K562 (cell line): ENCODE data around the gene PIK3R4. TPM values are rescaled to one million over a fixed set of nuclear protein-coding genes. Genes with fewer than 3 reads are reported as not detected.
A peak's percentile ranks its signal among the peaks of the same experiment; 100 is the strongest.

Experiments used
- BMI1 ChIP-seq: fragments of 150-350 bp; IDR thresholded peaks from 2 replicates; pipeline ENCODE4 v1.6.1; 2014; ENCODE audit warnings: low read length
- ESRRB ChIP-seq: fragments of 250-450 bp; sonication (Bioruptor Pico); IDR thresholded peaks from 2 replicates; pipeline ENCODE4 v1.5.0; 2020; ENCODE audit warnings: mild to moderate bottlenecking, moderate library complexity, borderline replicate concordance
- FOSL1 ChIP-seq: fragments of 200-800 bp; sonication (Bioruptor generic); conservative IDR thresholded peaks from 2 replicates; pipeline ENCODE4 v1.6.1; 2016; ENCODE audit warnings: missing genetic modification characterization, missing compliant biosample characterization
- FOXJ2 ChIP-seq: fragments of 200-800 bp; sonication (Bioruptor generic); IDR thresholded peaks from 2 replicates; pipeline ENCODE4 v1.6.1; 2016; ENCODE audit warnings: missing genetic modification characterization, missing compliant biosample characterization
- JUN ChIP-seq, 2 experiments: sonication (generic) in 1 of 2; formaldehyde crosslinking in 1 of 2; IDR thresholded peaks; 2 replicates each; pipeline versions ENCODE4 v1.6.1 to v1.8.0; 2012 to 2022; ENCODE audit warnings: borderline replicate concordance in 2 of 2, mild to moderate bottlenecking in 2 of 2, improper control_type of control experiment in 1 of 2, low read depth in 1 of 2, low read length in 1 of 2, missing genetic modification reagents in 1 of 2
- NCOA1 ChIP-seq: fragments of 450-650 bp; IDR thresholded peaks from 2 replicates; pipeline ENCODE4 v1.6.1; 2016; ENCODE audit warnings: low read depth
- NRF1 ChIP-seq, 2 experiments: fragments of 450-650 bp; IDR thresholded peaks in 1 of 2; conservative IDR thresholded peaks in 1 of 2; 2 replicates each; pipeline ENCODE4 v1.6.1; 2014; ENCODE audit warnings: mild to moderate bottlenecking in 2 of 2
- RBM15 ChIP-seq: fragments of 200-400 bp; formaldehyde crosslinking; IDR thresholded peaks from 2 replicates; pipeline ENCODE4 v1.6.1; 2018; ENCODE audit warnings: mild to moderate bottlenecking, low read length, moderate library complexity; ENCODE audit not compliant: insufficient read depth
- RCOR1 ChIP-seq, 2 experiments: IDR thresholded peaks; 2 replicates each; pipeline ENCODE4 v1.6.1; 2012; ENCODE audit warnings: low read depth in 2 of 2, low read length in 2 of 2, borderline replicate concordance in 1 of 2, improper control_type of control experiment in 1 of 2
- TRIM25 ChIP-seq: fragments of 450-650 bp; IDR thresholded peaks from 2 replicates; pipeline ENCODE4 v1.7.0; 2016; ENCODE audit warnings: borderline replicate concordance
- USF1 ChIP-seq: sonication (generic); formaldehyde crosslinking; IDR thresholded peaks from 2 replicates; pipeline ENCODE4 v1.9.0; 2022; ENCODE audit warnings: mild to moderate bottlenecking, missing genetic modification reagents
- ZC3H11A ChIP-seq: IDR thresholded peaks from 2 replicates; pipeline ENCODE4 v1.6.1; 2012; ENCODE audit warnings: low read depth, low read length, improper control_type of control experiment
- ZFP36 ChIP-seq: fragments of 150-350 bp; IDR thresholded peaks from 2 replicates; pipeline ENCODE4 v1.6.1; 2018; ENCODE audit warnings: low read length, low read depth; ENCODE audit not compliant: partially characterized antibody
- ZNF431 ChIP-seq: sonication (generic); formaldehyde crosslinking; IDR thresholded peaks from 2 replicates; pipeline ENCODE4 v1.8.0; 2022; ENCODE audit warnings: mild to moderate bottlenecking, missing genetic modification reagents
- ZNF444 ChIP-seq: fragments of 250-450 bp; sonication (Bioruptor Pico); IDR thresholded peaks from 2 replicates; pipeline ENCODE4 v1.4.0; 2020; ENCODE audit warnings: mild to moderate bottlenecking, moderate library complexity
- ZNF592 ChIP-seq: fragments of 450-650 bp; IDR thresholded peaks from 2 replicates; pipeline ENCODE4 v1.6.1; 2017; ENCODE audit warnings: antibody characterized with exemption, mild to moderate bottlenecking
- ZNF655 ChIP-seq: fragments of 250-450 bp; sonication (Bioruptor Pico); IDR thresholded peaks from 2 replicates; pipeline ENCODE4 v1.5.0; 2021
- ZNF76 ChIP-seq: fragments of 250-450 bp; sonication (Bioruptor Pico); IDR thresholded peaks from 2 replicates; pipeline ENCODE4 v1.4.0; 2020; ENCODE audit warnings: mild to moderate bottlenecking, moderate library complexity, borderline replicate concordance
- polyA plus RNA-seq, 8 experiments: library from polyadenylated mRNA; depleted of rRNA in 4 of 8; stranded (reverse) in 5 of 8; unstranded in 3 of 8; fragments of >200 nt; fragmentation: Nextera tagmentation in 2 of 8; fragmentation: Illumina TruSeq in 1 of 8; extraction: Ambion mirVana in 2 of 8; extraction: Trizol in 1 of 8; gene quantifications; 2 replicates each; pipeline versions ENCODE4 v1.2.1 to v1.2.3, GENCODE V29; 2011 to 2014; ENCODE audit warnings: inconsistent platforms in 1 of 8, missing spikeins in 1 of 8
- total RNA-seq, 7 experiments: library from RNA; depleted of rRNA in 6 of 7; stranded (reverse); fragments of >200 nt in 6 of 7; fragmentation: Illumina TruSeq in 2 of 7; extraction: Trizol in 2 of 7; gene quantifications; 2 replicates each; pipeline versions ENCODE4 v1.2.1 to v1.2.3, GENCODE V29; 2011 to 2021; ENCODE audit warnings: low replicate concordance in 1 of 7

PIK3R4 gene
- total and polyA plus RNA-seq, 9 of the 15 experiments (the other 6 are each of a cell fraction or from before 2014, with no cell fraction given): 20.6 to 45.8 (median 26.0) TPM

GRCh38 chr3:130746246-130747039 lies at the start of gene PIK3R4 (continued):
- TF ChIP-seq JUN (IDR thresholded peaks at IDR 0.05; ENCODE audit: borderline replicate concordance, low read depth, low read length) (peak; percentile 40; the same call in 1 of the 2 replicates), JUN (CRISPR knock-in tag; IDR thresholded peaks at IDR 0.05; ENCODE audit: borderline replicate concordance) (no peak), ZNF431 (CRISPR knock-in tag) (no peak), ZC3H11A (no peak), ZNF444 (CRISPR knock-in tag) (no peak), ZNF655 (CRISPR knock-in tag) (no peak), ZFP36 (no peak), ESRRB (CRISPR knock-in tag) (no peak), ZNF76 (CRISPR knock-in tag) (no peak), ZNF592 (no peak), FOSL1 (tag) (0 out of 2 replicates have a peak, but pooled peaks have one; percentile 11), BMI1 (no peak), TRIM25 (no peak), NRF1 (conservative IDR thresholded peaks at IDR 0.05 in 1 of 2, IDR thresholded peaks at IDR 0.05 in 1 of 2) (no peak), NCOA1 (no peak), FOXJ2 (tag) (no peak), RCOR1 (IDR thresholded peaks at IDR 0.05; ENCODE audit: borderline replicate concordance in 1 of 2, low read depth in 2 of 2, low read length in 2 of 2) (peak in 1 of 2 experiments; percentile 76; a peak in 2 of 4 replicates), RBM15 (no peak), USF1 (no peak)
